NCI-H1694 (cell line): ENCODE results near the gene ZNF335.
A peak's percentile ranks its signal among the peaks of the same experiment; 100 is the strongest.
"Not testable (repeated sequence)": the region's sequence is repeated elsewhere in the genome, so short reads cannot be mapped to it uniquely, and the experiment has no call there.

Experiments
- DNase-seq: peaks from one replicate; lab custom pipeline; 2025; lab: John Stamatoyannopoulos, UW

Gene ZNF335

GRCh38 chr20:45934046-45934585, 37.9 kb downstream of the ZNF335 start:
- DNase-seq: peak; percentile 70

DNA sequence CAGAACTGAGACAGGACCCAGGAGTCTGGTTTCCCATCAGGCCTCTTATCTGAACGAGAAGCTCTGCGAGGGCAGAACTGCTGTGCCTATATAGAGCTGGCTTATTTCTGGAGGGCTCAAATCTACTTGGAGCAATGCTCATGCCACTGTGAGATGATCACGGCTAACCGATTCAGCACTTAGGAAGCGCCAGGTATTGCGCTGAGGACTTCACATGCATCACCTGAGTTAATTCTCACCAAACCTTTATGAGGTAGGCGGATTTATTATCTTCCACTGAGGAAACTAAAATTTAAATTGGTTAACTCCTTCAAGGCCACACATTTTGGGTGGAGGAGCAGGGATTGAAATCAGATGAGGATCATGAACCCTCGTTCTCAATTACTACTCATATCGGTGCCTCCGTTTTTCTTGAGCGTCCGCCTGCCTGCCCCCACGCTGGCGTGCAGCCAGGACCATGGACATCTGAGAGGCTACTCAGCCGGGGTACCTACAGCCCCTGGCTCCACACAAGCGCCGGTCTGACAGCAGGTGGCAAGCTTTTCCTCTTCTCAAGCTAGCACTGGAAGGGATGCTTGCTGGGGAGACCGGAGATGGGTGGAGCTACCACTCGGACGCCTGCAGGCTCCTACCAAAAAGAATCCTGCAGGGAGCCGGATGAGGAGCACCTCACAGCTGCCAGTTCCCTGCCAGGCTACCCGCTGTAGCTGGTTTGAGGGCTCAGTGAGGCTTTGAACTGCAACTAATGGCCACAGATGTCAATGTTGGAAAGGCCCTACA, 38.5 kb downstream of the ZNF335 start:
- DNase-seq: peak; percentile 53

DNA sequence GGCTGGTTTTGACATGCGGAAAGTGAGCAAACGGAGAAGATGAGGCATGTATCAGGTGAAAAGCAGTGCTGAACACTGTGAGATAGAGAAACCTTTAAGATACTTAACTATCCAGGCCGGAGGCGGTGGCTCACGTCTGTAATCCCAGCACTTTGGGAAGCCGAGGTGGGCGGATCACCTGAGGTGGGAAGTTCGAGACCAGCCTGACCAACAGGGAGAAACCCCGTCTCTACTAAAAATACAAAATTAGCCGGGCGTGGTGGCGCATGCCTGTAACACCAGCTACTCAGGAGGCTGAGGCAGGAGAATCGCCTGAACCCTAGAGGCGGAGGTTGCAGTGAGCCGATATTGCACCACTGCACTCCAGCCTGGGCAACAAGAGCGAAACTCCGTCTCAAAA, 40.3 kb downstream of the ZNF335 start:
- DNase-seq: not testable (repeated sequence)

GRCh38 chr20:45927071-45927878, 44.7 kb downstream of the ZNF335 start:
- DNase-seq: no peak

GRCh38 chr20:45926731-45927070, 45.3 kb downstream of the ZNF335 start:
- DNase-seq: no peak

GRCh38 chr20:45925821-45926506, 46.0 kb downstream of the ZNF335 start:
- no peak for DNase-seq

- DNase-seq: no peak
These were observed 47.4 kb downstream of the ZNF335 start for GRCh38 chr20:45924391-45925261.

DNA sequence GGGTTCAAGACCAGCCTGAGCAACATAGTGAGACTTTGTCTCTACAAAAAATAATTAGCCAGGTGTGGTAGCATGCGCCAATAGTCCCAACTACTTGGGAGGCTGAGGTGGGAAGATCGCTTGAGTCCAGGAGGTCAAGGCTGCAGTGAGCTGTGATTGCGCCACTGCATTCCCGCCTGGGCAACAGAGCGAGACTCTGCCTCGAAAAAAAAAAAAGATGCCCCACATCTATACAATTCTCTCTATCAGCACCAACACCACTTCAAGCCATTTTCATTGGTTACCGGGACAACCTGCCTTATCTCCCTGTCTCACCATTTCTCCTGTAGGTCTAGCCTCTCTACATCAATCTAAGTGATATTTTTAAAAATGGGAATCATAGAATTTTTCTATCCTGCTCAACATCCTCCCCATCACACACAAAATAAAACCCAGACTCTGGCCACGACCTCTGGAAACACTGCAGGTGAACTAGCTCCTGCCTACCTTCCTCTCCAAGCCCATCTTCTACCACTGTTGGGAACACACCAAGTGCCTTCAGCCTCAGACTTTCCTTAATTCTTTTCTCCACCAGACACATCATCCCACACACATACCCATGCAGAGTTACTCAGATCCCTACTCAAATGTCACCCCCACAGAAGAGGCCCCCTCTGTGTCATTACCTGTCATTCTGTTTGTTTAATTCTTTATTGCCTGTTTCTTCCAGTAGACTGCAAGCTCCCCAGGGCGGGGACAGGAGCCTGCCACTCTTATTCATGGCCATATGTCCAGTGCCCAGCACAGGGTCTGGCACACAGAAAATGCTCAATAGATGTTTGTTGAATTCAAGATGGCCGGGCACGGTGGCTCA, 50.4 kb downstream of the ZNF335 start:
- no peak for DNase-seq

DNA sequence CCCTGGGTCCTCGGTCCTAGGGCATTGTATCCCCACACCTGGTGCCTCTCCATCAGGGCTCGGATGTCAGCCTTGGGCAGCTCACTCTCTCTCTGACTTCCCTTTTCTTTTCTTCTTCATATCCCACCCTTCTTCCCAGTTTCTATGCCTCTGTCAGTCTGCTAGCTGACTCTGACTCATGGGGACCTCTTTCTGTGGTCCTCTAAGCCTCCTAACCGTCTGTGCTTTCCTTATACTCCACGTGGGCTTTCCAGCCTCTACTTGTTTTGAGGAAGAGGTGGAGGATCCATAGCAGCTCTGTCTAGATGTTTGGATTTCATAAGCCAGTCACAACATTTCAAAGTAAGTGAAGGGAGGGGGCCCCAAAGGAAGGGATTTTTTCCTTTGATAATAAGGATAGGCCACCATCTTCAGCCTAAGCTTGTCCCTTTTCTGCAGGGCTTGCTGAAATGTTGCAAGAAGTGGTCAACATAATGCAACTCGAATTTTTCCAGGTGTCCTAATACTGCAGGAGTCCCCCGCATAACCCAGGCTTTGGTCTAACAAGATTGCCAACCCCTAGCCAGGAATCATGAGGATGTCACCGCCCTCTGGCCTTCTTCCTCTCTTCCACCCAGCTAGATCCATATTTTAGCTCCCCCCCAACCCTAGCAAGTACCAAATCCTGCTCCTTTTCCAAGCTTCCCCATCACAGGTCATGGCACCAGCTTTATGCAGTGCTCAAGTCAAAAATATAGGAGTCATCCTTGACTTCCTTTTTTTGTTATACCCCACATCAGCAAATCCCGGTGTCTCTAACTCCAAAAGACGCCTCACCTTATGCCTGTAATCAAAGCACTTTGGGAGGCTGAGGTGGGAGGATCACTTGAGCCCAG, 51.3 kb downstream of the ZNF335 start:
- DNase-seq: no peak

GRCh38 chr20:45919542-45920399, 52.2 kb downstream of the ZNF335 start:
- DNase-seq: no peak

GRCh38 chr20:45918779-45919537, 53.0 kb downstream of the ZNF335 start:
- no peak for DNase-seq

DNA sequence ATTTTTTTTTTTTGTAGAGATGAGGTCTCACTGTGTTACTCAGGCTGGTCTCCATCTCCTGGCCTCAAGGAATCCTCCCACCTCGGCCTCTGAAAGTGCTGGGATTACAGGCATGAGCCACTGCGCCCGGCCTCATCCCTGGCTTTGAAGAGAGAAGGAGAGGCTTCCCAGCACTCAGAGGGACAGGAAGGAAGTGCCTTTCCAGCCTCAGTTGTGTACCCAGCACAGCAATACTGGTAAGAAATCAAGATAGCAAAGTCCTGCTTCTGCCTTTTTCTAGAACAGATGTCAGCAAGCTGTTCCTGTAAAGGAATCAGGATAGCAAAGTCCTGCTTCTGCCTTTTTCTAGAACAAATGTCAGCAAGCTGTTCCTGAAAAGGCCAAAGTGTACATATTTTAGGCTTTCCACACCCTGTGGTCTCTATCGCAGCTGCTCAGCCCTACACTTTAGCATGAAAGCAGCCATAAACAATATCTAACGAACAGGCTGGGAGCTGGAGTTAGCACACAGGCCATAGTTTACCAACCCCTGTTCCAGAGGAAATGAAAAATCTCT, 53.7 kb downstream of the ZNF335 start:
- no peak for DNase-seq

- DNase-seq: no peak
These were observed 54.2 kb downstream of the ZNF335 start for GRCh38 chr20:45917790-45918141.

DNA sequence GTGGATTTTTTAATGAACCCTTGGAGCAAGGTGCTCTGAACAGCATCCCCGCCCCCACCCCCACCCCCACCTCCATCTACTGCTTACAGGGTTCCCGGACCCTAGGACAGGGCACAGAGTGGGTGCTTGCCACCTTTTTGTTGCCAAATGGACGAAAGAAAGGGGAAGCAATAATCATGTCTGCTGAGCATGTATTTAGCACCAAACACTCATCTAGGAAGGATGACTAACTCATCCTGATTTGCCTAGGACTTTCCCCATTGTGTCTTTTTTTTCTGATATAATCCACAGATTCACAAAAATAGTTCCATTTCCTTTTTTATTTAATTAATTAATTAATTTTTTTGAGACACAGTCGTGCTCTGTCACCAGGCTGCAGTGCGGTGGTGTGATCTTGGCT, 58.9 kb downstream of the ZNF335 start:
- DNase-seq: no peak

- DNase-seq: no peak
These were observed 59.7 kb downstream of the ZNF335 start for GRCh38 chr20:45912344-45912682.

DNA sequence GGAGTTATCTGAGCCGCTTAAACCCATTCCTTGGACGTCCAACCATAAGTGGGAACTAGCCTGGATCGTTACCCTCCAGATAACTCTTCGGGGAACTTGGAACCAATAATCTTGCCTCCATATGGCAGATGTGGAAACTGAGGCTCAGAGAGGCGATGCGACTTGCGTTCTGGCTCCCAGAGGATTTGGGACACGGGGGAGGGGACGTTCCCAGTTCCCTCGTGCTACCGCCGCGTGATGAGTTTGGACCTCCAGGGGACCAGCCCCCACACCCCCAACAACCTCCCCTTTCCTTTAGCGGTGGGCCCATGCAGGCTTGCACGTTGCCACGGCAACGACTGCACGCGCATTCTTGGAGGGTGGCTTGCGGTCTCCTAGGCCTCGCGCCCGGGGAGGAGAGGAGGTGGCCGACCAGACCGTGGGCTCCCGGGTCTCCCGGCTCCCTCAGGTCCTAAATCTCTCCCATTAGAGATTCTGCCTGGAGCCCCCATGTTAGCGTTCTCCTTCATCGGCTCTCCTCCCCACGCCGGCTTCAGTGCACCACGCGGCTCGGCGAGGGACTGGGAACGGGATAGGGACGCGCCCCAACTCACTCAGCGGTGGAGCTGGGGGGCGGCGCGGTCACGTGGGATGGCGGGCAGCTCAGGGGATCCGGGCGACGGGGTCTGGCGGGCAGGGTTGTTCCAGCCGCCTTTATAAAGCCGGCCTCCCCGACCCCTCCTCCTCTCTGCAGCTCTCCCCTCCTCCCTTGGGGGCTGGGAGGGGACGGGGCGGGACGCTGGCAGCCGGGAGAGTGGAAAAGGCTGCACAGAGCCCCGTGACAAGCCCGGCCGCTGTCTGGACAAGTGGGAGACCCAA, 60.3 kb downstream of the ZNF335 start, which contains the start of gene PLTP:
Gene PLTP (minus strand): TSS at position 670 of the 858 bp plus-strand sequence. CDS start 703 bp downstream, outside the sequence.
- DNase-seq: no peak
